GM19324 (cell line): ENCODE measurements around the gene FAM53B.

Experiments
- ATAC-seq: cut with Tn5 transposase; IDR thresholded peaks from one replicate; pipeline ENCODE4 v1.9.1; 2021; ENCODE audit warnings: mild to moderate bottlenecking, moderate library complexity; ENCODE audit not compliant: unreplicated experiment, low FRiP score

The FAM53B gene

GRCh38 chr10:124667425-124668345 lies 76.5 kb downstream of the FAM53B start:
- ATAC-seq: no peak

- no peak for ATAC-seq
Observed at GRCh38 chr10:124666494-124666893, 77.7 kb downstream of the FAM53B start.

GRCh38 chr10:124665980-124666379 lies 78.2 kb downstream of the FAM53B start:
- no peak for ATAC-seq

- no peak for ATAC-seq
Observed at GRCh38 chr10:124665558-124665957, 78.6 kb downstream of the FAM53B start.

GRCh38 chr10:124665091-124665490 lies 79.1 kb downstream of the FAM53B start:
- ATAC-seq: no peak

- no peak for ATAC-seq
Observed at GRCh38 chr10:124663766-124664360, 80.3 kb downstream of the FAM53B start.

- no peak for ATAC-seq
Observed at GRCh38 chr10:124663228-124663627, 81.0 kb downstream of the FAM53B start.

- ATAC-seq: no peak
Observed at GRCh38 chr10:124661660-124662180, 82.5 kb downstream of the FAM53B start.

GRCh38 chr10:124660404-124661125 lies 83.6 kb downstream of the FAM53B start:
- no peak for ATAC-seq

- ATAC-seq: no peak
Observed at GRCh38 chr10:124659380-124659779, 84.8 kb downstream of the FAM53B start.

GRCh38 chr10:124658591-124659242 lies 85.5 kb downstream of the FAM53B start:
- ATAC-seq: no peak

- no peak for ATAC-seq
Observed at GRCh38 chr10:124657806-124658205, 86.4 kb downstream of the FAM53B start.

GRCh38 chr10:124656541-124656940 lies 87.6 kb downstream of the FAM53B start:
- ATAC-seq: no peak

GRCh38 chr10:124656113-124656490 lies 88.1 kb downstream of the FAM53B start:
- ATAC-seq: no peak

GRCh38 chr10:124655191-124656112 lies 88.7 kb downstream of the FAM53B start:
- no peak for ATAC-seq

GRCh38 chr10:124654686-124655085 lies 89.5 kb downstream of the FAM53B start:
- no peak for ATAC-seq

GRCh38 chr10:124653811-124654651 lies 90.1 kb downstream of the FAM53B start:
- no peak for ATAC-seq

GRCh38 chr10:124653311-124653710 lies 90.9 kb downstream of the FAM53B start:
- no peak for ATAC-seq

- ATAC-seq: no peak
Observed at GRCh38 chr10:124652701-124653100, 91.5 kb downstream of the FAM53B start.
